B cell (primary cell): ENCODE data around the gene PLCD1.

Source experiments
- EZH2 ChIP-seq: IDR thresholded peaks from 2 replicates; pipeline ENCODE4 v1.6.1; 2012; ENCODE audit warnings: borderline replicate concordance, low read depth, mild to moderate bottlenecking, moderate library complexity, low read length; ENCODE audit not compliant: insufficient read depth, poor library complexity, severe bottlenecking
- TF ChIP-seq, protein P1 (sequence below): fragments of 200-600 bp; IDR thresholded peaks from one replicate; pipeline ENCODE4 v1.8.0; 2022; ENCODE audit warnings: antibody characterized with exemption, mild to moderate bottlenecking

DNA sequence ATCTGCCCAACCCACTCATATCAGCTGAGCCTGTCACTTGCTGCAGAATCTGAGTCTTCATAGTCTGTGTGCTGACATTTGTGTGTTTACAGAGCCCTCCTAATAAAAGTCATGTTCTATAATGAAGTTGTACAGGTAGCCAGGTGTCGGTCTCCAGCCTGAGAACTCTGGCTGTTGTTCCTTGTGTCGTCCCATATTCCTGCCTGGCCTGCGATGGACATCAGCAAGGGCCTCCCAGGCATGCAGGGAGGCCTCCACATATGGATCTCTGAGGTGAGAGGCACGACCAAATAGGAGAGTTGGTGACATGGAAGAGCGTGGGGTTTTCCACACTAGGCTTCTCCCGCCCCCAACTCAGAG is 36.0 kb downstream of the PLCD1 start:
- TF ChIP-seq EZH2 = no peak
- TF ChIP-seq, protein P1, sequence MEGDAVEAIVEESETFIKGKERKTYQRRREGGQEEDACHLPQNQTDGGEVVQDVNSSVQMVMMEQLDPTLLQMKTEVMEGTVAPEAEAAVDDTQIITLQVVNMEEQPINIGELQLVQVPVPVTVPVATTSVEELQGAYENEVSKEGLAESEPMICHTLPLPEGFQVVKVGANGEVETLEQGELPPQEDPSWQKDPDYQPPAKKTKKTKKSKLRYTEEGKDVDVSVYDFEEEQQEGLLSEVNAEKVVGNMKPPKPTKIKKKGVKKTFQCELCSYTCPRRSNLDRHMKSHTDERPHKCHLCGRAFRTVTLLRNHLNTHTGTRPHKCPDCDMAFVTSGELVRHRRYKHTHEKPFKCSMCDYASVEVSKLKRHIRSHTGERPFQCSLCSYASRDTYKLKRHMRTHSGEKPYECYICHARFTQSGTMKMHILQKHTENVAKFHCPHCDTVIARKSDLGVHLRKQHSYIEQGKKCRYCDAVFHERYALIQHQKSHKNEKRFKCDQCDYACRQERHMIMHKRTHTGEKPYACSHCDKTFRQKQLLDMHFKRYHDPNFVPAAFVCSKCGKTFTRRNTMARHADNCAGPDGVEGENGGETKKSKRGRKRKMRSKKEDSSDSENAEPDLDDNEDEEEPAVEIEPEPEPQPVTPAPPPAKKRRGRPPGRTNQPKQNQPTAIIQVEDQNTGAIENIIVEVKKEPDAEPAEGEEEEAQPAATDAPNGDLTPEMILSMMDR = no peak
